DND-41 (cell line): ENCODE data around the gene MTF2.

Experiments
- CTCF ChIP-seq: IDR thresholded peaks from 2 replicates; pipeline ENCODE4 v1.5.1; 2012; ENCODE audit warnings: borderline replicate concordance, low read length, moderate library complexity, mild to moderate bottlenecking; ENCODE audit not compliant: poor library complexity, severe bottlenecking; ENCODE audit errors: extremely low read depth
- EZH2 ChIP-seq: IDR thresholded peaks from 3 replicates; pipeline ENCODE4 v1.6.1; 2012; ENCODE audit warnings: borderline replicate concordance, low read depth, mild to moderate bottlenecking, moderate library complexity, low read length, inconsistent platforms; ENCODE audit not compliant: severe bottlenecking

GRCh38 chr1:93083979-93084378 is 4.9 kb downstream of the MTF2 start:
- TF ChIP-seq CTCF, result no peak
- no peak for TF ChIP-seq EZH2
